CD4-positive, alpha-beta T cell treated with Interleukin-4 for 1 hour (primary cell): ENCODE data around the gene CTH.
A peak's percentile ranks its signal among the peaks of the same experiment; 100 is the strongest.
"Not testable (repeated sequence)": the region's sequence is repeated elsewhere in the genome, so short reads cannot be mapped to it uniquely, and the experiment has no call there.

Experiments
- DNase-seq, 2 donors: peaks; one replicate each; pipeline ENCODE4 v3.0.0-alpha.2; 2020 to 2022

The CTH gene

DNA sequence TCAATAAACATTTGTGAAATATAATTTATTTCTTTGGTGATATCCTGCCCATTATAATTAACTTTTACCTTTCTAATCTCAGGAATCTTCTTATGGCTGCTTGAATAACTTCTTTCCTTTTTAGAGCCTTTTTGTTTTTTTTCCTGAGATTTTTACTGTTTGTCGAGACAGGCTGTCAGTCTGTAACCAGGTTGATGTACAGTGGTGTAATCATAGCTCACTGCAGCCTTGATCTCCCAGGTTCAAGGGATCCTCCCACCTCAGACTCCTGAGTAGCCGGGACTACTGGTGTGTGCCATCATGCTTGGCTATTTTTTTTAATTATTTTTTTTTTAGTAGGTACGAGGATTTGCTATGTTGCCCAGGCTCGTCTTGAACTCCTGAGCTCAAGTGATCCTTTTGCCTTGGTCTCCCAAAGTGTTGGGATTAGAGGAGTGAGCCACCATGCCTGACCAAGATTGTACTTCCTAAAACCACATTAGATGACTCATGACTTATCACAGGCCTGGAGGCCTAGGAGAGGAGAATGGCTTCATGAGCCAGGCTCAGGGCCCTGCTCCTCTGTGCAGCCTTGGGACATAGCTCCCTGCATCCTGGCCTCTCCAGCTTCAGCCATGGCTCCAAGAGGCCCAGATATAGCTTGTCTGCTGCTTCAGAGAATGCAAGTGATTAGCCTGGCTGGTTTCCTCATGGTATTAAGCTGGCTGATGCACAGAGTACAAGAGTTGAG lies 48.6 kb downstream of the CTH start:
- no peak for DNase-seq

- not testable (repeated sequence) for DNase-seq
Measured at GRCh38 chr1:70460740-70461713, 50.0 kb downstream of the CTH start.

DNA sequence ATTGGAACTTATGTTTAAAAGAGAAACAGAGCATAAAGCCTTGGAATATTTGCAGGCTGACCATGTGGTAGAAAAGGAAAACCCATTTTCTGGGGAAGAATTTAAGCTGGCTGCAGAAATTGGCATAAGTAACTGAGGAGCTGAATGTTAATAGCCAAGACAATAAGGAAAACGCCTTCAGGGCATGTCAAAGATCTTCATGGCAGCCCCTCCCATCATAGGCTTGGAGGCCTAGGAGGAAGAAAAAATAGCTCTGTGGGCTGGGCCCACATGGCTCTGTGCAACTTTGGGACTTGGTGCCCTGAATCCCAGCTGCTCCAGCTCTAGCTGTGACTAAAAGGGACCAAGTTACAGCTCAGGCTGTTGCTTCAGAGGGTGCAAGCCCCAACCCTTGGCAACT lies 51.5 kb downstream of the CTH start:
- DNase-seq, result no peak

DNA sequence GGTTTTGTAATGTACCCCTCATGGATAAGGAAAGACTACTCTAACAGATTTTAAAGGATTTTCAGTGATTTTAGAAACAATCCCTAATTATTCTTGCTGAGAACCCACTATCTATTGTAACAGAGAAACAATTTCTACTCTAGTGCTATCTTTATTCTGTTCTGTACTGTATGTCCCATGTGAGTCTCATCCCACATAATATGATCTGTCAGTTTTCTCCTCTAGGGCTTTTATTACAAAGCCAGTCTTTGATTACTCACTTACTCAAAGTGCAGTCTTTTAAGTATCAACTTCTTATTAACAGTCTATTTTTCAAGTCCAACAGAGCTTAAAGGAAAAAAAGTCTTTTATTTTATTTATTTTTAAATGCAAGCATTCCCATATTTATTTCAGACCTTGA lies 54.8 kb downstream of the CTH start:
- no peak for DNase-seq

GRCh38 chr1:70467531-70467930 lies 56.5 kb downstream of the CTH start:
- DNase-seq, result no peak

GRCh38 chr1:70468180-70468579 lies 57.1 kb downstream of the CTH start:
- no peak for DNase-seq

- not testable (repeated sequence) for DNase-seq
Measured at GRCh38 chr1:70469184-70469583, 58.1 kb downstream of the CTH start.

DNA sequence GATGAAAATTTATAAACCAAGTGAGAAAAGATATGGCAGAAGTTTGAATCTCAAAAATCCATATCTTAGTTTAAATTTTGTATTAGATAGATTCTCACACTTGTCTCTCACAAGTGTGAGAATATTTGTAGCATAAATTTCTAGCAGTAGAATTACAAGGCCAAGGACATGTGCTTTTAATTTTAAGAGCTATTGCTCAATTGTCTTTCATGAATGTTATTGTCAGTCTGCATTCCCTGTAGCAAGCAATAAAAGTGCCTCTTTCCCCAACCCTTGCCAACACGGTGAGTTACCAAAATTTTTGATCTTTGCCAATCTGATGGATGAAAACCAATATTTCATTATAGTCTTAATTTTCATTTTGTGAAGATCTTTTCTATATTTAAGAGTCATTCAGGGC lies 64.0 kb downstream of the CTH start:
- DNase-seq, result no peak

DNA sequence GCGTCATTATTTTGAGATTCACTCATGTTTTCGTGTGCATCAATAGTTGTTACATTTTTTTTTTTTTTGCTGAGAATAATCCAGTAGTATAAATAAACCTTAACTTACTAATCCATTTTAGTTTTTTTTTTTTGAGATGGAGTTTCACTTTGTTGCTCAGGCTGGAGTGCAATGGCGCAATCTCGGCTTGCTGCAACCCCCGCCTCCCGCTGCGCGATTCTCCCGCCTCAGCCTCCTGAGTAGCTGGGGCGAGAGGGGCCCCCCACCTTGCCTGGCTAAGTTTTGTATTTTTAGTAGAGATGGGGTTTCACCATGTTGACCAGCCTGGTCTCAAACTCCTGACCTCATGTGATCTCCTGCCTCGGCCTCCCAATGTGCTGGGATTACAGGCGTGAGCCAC lies 66.0 kb downstream of the CTH start:
- no peak for DNase-seq

DNA sequence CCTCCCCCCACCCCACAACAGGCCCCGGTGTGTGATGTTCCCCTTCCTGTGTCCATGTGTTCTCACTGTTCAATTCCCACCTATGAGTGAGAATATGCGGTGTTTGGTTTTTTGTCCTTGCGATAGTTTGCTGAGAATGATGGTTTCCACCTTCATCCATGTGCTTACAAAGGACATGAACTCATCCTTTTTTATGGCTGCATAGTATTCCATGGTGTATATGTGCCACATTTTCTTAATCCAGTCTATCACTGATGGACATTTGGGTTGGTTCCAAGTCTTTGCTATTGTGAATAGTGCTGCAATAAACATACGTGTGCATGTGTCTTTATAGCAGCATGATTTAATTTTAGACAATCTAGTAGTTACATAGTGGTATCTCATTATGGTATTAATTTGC lies 66.8 kb downstream of the CTH start:
- not testable (repeated sequence) for DNase-seq

GRCh38 chr1:70483342-70483741 lies 72.3 kb downstream of the CTH start:
- no peak for DNase-seq

DNA sequence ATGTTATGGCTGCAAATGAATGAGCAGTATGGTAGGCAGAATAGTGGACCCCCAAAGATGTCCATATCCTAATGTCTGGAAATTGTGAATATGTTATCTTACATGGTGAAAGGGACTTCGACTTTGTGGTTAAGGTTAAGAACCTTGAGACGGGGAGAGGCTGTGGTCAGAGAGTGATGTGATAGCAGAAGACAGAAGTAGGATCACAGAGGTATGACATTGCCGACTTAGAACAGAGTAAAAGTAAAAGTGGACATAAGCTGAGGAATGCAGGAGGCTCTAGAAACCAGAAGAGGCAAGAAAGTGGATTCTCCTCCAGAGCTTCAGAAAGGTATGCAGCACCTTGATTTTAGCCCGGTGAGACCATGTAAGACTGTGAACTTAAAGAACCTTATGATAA lies 74.6 kb downstream of the CTH start:
- DNase-seq, result no peak

- no peak for DNase-seq
Measured at GRCh38 chr1:70486676-70487458, 75.8 kb downstream of the CTH start.

- DNase-seq, result no peak
Measured at GRCh38 chr1:70487459-70487815, 76.4 kb downstream of the CTH start.

DNA sequence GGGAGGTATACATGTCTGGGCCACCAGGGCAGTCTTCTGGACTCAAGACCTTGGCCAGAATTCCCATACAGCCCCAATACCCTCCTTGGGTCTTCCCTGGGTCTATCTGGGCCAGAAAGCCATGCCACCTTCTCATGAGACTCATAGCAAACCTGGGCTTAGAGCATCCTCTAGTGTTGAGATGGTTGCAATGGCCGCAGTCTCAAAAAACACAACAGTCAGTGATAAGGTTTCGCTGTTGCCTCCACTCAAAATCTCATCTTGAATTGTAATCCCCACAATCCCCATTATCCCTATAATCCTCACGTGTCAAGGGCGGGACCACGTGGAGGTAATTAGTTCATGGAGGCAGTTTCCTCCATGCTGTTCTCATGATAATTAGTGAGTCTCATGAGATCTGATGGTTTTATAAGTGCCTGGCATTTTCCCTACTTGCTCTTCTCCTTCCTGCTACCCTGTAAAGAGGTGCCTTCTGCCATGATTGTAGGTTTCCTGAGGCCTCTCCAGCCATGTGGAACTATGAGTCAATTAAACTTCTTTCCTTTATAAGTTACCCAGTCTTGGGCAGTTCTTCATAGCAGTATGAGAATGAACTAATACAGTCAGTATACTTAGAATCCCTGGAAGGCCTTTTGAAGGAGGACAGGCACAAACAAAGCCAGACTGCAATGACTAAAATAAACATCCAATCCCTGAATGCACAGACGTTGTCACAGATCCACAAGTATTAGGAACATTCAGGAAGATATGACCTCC lies 77.0 kb downstream of the CTH start:
- peak in 1 of 2 donors; percentile 16 for DNase-seq
